ENCODE measurements around the gene DNM2. TPM values are rescaled to one million over a fixed set of nuclear protein-coding genes. Genes with fewer than 3 reads are reported as not detected.

DNM2 gene
- total and polyA plus RNA-seq, 10 of the 15 experiments (the other 5 are each of a cell fraction or from before 2014, with no cell fraction given): 1.2 to 146 (median 68.9) TPM

GRCh38 chr19:10694706-10695307 is 23.1 kb upstream of the DNM2 start:
- 38% methylated on average over 16 of the region's 16 CpGs for WGBS (ENCODE audit: insufficient coverage, insufficient replicate concordance, low lambda C conversion rate, missing lambda C conversion rate)
- H3K4me3 ChIP-seq: no peak overlapping the region
- no peak overlapping the region for H3K27ac ChIP-seq (ENCODE audit: control insufficient read depth, insufficient read depth)
- CTCF ChIA-PET: interaction anchor here (1.4 to 10.8 kb wide), 3 partner anchors 38 to 141 kb away, joined by 3 to 210 read pairs (median 50); partner anchors contain the start of gene TMED1
- RAD21 ChIA-PET (ENCODE audit: unreplicated experiment): interaction anchor here (0.5 to 8.2 kb wide), 3 partner anchors 50 to 1300 kb away, joined by 3 to 136 read pairs (median 5); no protein-coding TSS in a partner anchor
- H3K9ac ChIP-seq (ENCODE audit: control insufficient read depth, insufficient read depth, low read length): no peak overlapping the region
- ATAC-seq (no peak), FAIRE-seq (no peak), DNase-seq (ENCODE audit: low read depth, low spot score) (no peak)
- TF ChIP-seq E2F8 (IDR thresholded peaks at IDR 0.05; ENCODE audit: low read depth, partially characterized antibody) (no peak), CREM (IDR thresholded peaks at IDR 0.05; ENCODE audit: low read depth) (no peak), BRCA1 (IDR thresholded peaks at IDR 0.05; ENCODE audit: low read depth, low read length) (no peak), IKZF2 (IDR thresholded peaks at IDR 0.05) (no peak), HSF1 (IDR thresholded peaks at IDR 0.05; ENCODE audit: low read depth, low read length) (no peak), YBX1 (IDR thresholded peaks at IDR 0.05) (no peak), SP1 (IDR thresholded peaks at IDR 0.05; ENCODE audit: low read depth, low read length) (no peak), NR2F1 (conservative IDR thresholded peaks at IDR 0.05) (no peak)
- TF ChIP-seq, protein P1, sequence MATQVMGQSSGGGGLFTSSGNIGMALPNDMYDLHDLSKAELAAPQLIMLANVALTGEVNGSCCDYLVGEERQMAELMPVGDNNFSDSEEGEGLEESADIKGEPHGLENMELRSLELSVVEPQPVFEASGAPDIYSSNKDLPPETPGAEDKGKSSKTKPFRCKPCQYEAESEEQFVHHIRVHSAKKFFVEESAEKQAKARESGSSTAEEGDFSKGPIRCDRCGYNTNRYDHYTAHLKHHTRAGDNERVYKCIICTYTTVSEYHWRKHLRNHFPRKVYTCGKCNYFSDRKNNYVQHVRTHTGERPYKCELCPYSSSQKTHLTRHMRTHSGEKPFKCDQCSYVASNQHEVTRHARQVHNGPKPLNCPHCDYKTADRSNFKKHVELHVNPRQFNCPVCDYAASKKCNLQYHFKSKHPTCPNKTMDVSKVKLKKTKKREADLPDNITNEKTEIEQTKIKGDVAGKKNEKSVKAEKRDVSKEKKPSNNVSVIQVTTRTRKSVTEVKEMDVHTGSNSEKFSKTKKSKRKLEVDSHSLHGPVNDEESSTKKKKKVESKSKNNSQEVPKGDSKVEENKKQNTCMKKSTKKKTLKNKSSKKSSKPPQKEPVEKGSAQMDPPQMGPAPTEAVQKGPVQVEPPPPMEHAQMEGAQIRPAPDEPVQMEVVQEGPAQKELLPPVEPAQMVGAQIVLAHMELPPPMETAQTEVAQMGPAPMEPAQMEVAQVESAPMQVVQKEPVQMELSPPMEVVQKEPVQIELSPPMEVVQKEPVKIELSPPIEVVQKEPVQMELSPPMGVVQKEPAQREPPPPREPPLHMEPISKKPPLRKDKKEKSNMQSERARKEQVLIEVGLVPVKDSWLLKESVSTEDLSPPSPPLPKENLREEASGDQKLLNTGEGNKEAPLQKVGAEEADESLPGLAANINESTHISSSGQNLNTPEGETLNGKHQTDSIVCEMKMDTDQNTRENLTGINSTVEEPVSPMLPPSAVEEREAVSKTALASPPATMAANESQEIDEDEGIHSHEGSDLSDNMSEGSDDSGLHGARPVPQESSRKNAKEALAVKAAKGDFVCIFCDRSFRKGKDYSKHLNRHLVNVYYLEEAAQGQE (IDR thresholded peaks at IDR 0.05; ENCODE audit: low read depth, low read length): no peak
- H4K20me1 ChIP-seq (ENCODE audit: control insufficient read depth, insufficient read depth): no peaks in the 10 kb centered on the region
- H3K27me3 ChIP-seq (replicated peaks in 1 of 2; ENCODE audit: control insufficient read depth in 2 of 2, insufficient read depth in 2 of 2, low read length in 1 of 2): no peaks in the 10 kb centered on the region
- no peaks in the 10 kb centered on the region for H3K9me3 ChIP-seq (replicated peaks; ENCODE audit: control insufficient read depth, insufficient read depth, low read length)
- SMC1A ChIA-PET (ENCODE audit: uncharacterized antibody, unreplicated experiment): interaction anchor here (1.0 to 8.8 kb wide), 2 partner anchors 109 to 114 kb away, joined by 3 to 103 read pairs; no protein-coding TSS in a partner anchor
- no peaks in the 10 kb centered on the region for H3K4me1 ChIP-seq (ENCODE audit: control insufficient read depth, insufficient read depth, low read length)
- intact Hi-C loops (cut with micrococcal nuclease; ENCODE audit: unreplicated experiment) (loop anchor here (5.0 kb wide), 1 partner anchor 33 kb away; no protein-coding TSS in a partner anchor), in situ Hi-C loops (cut with MboI) (loop anchor here (5.0 kb wide), 1 partner anchor 113 kb away; no protein-coding TSS in a partner anchor)
- no peak overlapping the region; the same call in 1 of the 2 replicates for H3K4me2 ChIP-seq (ENCODE audit: control insufficient read depth, insufficient read depth)
- POLR2A ChIA-PET: interaction anchor here (0.9 kb wide), 1 partner anchor 38 kb away, joined by 6 read pairs; no protein-coding TSS in a partner anchor
- H3K36me3 ChIP-seq (ENCODE audit: control insufficient read depth in 2 of 2, insufficient read depth in 2 of 2, low read length in 1 of 2): peaks cover 5 to 25% of the 10 kb centered on the region in 2 experiments; a peak in 3 of 4 replicates
- no TSS peak for BruUV-seq (replicated peaks)
- H3K79me2 ChIP-seq (ENCODE audit: control insufficient read depth, insufficient read depth, low read length): no peaks in the 10 kb centered on the region
- H2AFZ ChIP-seq (ENCODE audit: control insufficient read depth, low read depth, low read length): no peak overlapping the region
